HL-60 (cell line): ENCODE data around the gene TP53BP1.

Source experiments
- CTCF ChIP-seq: IDR thresholded peaks from one replicate; pipeline ENCODE4 v1.5.1; 2011; ENCODE audit warnings: low read length, control low read depth, inconsistent platforms; ENCODE audit not compliant: insufficient read depth
- GABPA ChIP-seq: IDR thresholded peaks from 2 replicates; pipeline ENCODE4 v1.6.1; 2012; ENCODE audit warnings: low read depth
- POLR2AphosphoS5 ChIP-seq: IDR thresholded peaks from 2 replicates; pipeline ENCODE4 v1.6.1; 2012; ENCODE audit warnings: low read depth
- REST ChIP-seq: IDR thresholded peaks from 2 replicates; pipeline ENCODE4 v1.6.1; 2012; ENCODE audit warnings: low read depth; ENCODE audit not compliant: insufficient replicate concordance

- TF ChIP-seq CTCF (no peak), GABPA (no peak), POLR2AphosphoS5 (no peak), REST (no peak)
These were observed 132.1 kb downstream of the TP53BP1 start for GRCh38 chr15:43360821-43361220.
